ENCODE measurements around the gene PHF12. TPM values are rescaled to one million over a fixed set of nuclear protein-coding genes. Genes with fewer than 3 reads are reported as not detected.
A peak's percentile ranks its signal among the peaks of the same experiment; 100 is the strongest.
"Not testable (repeated sequence)": the region's sequence is repeated elsewhere in the genome, so short reads cannot be mapped to it uniquely, and the experiment has no call there.

PHF12 gene
- total RNA-seq, 1 experiment from 2014 or later, result 48.5 TPM

GRCh38 chr17:28912938-28913333, 38.4 kb downstream of the PHF12 start:
- Histone ChIP-seq H3K36me3 (peaks cover 97% of the 10 kb centered on the region), H3K27ac (no peak overlapping the region), H3K27me3 (no peaks in the 10 kb centered on the region), H3K4me1 (peaks cover 16% of the 10 kb centered on the region), H3K4me3 (no peak overlapping the region), H3K9me3 (replicated peaks) (no peaks in the 10 kb centered on the region)
- no peak for DNase-seq

DNA sequence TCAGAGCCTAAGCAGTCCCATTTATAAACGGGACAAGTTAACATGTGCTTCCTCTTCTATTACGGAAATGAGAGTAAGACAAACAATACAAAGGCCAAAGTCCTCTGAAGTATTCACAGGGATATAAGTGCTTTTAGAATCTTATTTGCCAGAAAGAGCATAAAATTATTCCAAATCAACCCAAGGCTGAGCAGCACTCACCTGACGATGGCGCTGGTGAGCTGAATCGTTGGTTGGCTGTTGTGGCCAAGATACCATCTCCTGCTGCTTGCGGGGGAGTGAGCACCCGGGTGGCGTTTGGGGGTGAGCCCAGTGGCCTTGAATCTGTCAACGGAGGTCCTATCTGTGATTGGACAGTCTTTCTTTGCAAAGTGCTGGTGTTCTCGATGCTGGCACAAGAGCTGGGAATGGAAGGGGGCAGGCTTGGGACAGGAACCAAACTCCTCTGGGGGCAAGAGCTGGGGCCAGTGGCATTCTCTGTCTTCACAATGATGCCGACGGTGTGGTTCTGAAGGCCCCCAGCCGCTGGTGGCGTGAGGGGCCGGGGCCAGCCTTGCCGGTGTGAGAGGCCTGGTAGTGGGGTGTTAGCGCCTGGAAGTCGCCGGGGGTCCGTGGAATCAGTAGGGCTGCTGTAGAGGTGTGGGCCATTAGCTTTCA, 38.9 kb downstream of the PHF12 start:
- peaks cover 97% of the 10 kb centered on the region for H3K36me3 ChIP-seq
- H3K27ac ChIP-seq, result no peak overlapping the region
- H3K9me3 ChIP-seq (replicated peaks), result no peaks in the 10 kb centered on the region
- no peak for DNase-seq
- H3K4me1 ChIP-seq, result peaks cover 21% of the 10 kb centered on the region
- no peak overlapping the region for H3K4me3 ChIP-seq
- H3K27me3 ChIP-seq, result no peaks in the 10 kb centered on the region

GRCh38 chr17:28911411-28912045, 39.8 kb downstream of the PHF12 start:
- no peak overlapping the region for H3K27ac ChIP-seq
- peaks cover 21% of the 10 kb centered on the region for H3K4me1 ChIP-seq
- peaks cover 97% of the 10 kb centered on the region for H3K36me3 ChIP-seq
- DNase-seq, result no peak
- H3K4me3 ChIP-seq, result no peak overlapping the region
- no peaks in the 10 kb centered on the region for H3K9me3 ChIP-seq (replicated peaks)
- H3K27me3 ChIP-seq, result no peaks in the 10 kb centered on the region

DNA sequence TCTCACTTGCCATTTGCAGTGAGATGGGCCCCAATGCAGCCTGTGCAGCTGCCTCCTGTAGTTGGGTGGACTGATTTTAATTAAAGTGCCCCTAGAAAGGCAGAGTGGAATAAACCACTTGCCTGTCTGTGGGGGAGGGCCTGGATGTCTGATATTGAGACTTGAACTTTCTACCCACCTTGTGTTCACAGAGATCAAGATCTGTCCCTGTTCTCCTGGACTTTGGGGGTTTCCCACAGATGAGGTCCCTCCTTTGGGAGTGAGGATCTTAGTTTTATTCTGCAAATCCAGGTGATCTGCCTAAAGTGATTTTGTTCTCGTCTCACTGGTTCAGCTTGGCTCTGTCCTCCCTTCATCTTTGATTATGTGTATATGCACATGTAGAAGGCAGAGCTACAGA, 40.8 kb downstream of the PHF12 start:
- Histone ChIP-seq H3K36me3 (peaks cover 91% of the 10 kb centered on the region), H3K27me3 (no peaks in the 10 kb centered on the region), H3K4me3 (no peak overlapping the region), H3K9me3 (replicated peaks) (no peaks in the 10 kb centered on the region), H3K4me1 (peaks cover 21% of the 10 kb centered on the region), H3K27ac (no peak overlapping the region)
- no peak for DNase-seq

- peaks cover 79% of the 10 kb centered on the region for H3K36me3 ChIP-seq
- no peak overlapping the region for H3K4me3 ChIP-seq
- peak overlapping the region; percentile 46 for H3K27ac ChIP-seq
- DNase-seq, result peak in 1 of 2 experiments; percentile 48
- no peaks in the 10 kb centered on the region for H3K27me3 ChIP-seq
- no peaks in the 10 kb centered on the region for H3K9me3 ChIP-seq (replicated peaks)
- peaks cover 21% of the 10 kb centered on the region for H3K4me1 ChIP-seq
Measured at GRCh38 chr17:28908640-28909167, 42.6 kb downstream of the PHF12 start.

DNA sequence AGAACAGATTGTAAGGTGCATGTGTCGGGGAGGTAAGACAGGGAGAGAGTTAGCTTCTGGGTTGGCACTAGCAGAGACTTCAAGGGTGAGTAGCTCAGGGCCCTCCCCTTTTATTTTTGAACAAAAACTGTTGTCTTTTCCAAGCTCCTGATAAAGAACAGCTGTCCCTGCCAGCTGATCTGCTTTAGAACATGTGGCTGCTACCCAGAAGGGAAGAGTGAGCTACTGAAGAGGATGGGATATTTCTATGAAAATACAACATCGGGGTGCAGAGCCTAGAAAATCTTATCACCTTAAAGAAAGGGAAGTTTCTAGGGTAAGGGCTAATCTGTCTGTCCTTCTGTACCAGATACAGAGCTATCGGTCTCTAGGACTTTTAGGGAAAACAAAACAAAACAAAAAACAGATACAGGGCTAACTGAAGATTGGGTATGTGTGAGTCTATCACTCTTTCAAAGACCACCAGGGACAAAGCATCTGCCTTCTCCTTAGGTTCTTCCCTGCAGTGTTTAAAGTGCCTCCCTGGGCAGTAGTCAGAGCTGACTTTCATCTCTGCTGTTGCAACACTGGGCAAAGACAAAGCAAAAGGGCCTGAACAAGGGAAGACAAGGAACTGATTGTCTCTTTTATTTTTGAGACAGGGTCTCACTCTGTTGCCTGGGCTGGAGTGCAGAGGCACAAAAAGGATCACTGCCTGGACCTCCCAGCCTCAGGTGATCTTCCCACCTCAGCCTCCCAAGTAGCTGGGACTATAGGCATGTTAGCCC, 43.4 kb downstream of the PHF12 start:
- H3K4me1 ChIP-seq, result peaks cover 21% of the 10 kb centered on the region
- peaks cover 71% of the 10 kb centered on the region for H3K36me3 ChIP-seq
- peak overlapping the region; percentile 46 for H3K27ac ChIP-seq
- H3K27me3 ChIP-seq, result no peaks in the 10 kb centered on the region
- H3K4me3 ChIP-seq, result no peak overlapping the region
- H3K9me3 ChIP-seq (replicated peaks), result no peaks in the 10 kb centered on the region
- DNase-seq, result peak; percentile 40 to 55

DNA sequence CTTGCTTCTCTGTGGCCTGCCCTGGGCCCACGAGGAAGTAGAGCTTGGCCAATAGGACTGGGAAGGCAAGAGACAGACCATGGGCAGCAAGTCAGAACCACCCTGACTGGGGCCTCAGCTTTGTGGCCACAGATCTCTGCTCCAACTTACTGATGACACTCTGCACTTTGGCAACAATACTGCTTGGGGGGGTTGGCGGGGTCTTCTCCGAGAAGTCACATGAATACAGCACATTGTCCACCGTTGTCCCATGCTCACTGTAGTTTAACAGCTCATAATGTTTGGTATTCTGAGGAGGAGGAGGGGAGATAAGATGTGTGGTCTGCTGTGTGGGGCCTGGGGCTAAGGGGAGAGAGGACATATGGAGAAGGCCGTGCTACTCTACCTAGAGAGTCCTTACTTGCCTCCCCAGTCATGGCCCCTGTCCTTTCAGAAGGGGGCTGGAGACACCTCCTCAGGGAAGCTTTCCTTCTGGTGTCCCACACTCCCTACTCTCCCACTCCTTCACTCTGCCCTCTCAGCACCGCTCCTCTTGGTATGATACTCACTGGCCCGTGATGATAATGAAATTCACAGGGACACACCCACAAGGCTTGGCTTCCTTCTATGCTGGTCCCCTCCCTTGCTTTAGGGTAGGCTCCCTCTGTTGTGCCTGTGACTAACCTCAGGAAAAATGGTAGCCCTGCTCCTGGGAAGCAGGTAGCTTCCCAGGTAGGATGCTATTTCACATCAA, 44.4 kb downstream of the PHF12 start:
- Histone ChIP-seq H3K27ac (no peak overlapping the region), H3K4me3 (no peak overlapping the region), H3K27me3 (no peaks in the 10 kb centered on the region), H3K4me1 (peaks cover 21% of the 10 kb centered on the region), H3K9me3 (replicated peaks) (no peaks in the 10 kb centered on the region), H3K36me3 (peaks cover 61% of the 10 kb centered on the region)
- DNase-seq, result no peak

DNA sequence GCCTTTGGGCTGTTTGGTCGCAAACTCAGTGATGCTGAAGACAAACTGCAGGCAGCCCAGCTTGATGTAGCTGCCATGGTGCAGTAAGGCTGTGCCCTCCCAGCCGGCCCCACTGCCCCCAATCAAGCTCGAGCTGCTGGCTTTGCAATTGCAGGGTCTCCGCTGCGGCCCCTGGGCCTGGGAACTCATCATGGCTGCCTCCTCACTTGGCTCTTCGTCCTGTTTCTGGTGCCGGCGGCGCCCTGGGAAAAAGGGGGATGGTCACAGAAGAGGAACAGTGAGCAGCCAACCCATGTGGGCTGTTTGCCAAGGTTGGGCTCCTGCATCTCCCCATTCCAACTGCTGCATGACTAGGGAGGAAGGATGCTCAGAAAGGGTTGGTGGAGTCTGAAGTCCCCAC, 45.0 kb downstream of the PHF12 start:
- Histone ChIP-seq H3K27ac (no peak overlapping the region), H3K27me3 (no peaks in the 10 kb centered on the region), H3K9me3 (replicated peaks) (no peaks in the 10 kb centered on the region), H3K4me1 (peaks cover 21% of the 10 kb centered on the region), H3K36me3 (peaks cover 55% of the 10 kb centered on the region), H3K4me3 (no peak overlapping the region)
- DNase-seq, result no peak

DNA sequence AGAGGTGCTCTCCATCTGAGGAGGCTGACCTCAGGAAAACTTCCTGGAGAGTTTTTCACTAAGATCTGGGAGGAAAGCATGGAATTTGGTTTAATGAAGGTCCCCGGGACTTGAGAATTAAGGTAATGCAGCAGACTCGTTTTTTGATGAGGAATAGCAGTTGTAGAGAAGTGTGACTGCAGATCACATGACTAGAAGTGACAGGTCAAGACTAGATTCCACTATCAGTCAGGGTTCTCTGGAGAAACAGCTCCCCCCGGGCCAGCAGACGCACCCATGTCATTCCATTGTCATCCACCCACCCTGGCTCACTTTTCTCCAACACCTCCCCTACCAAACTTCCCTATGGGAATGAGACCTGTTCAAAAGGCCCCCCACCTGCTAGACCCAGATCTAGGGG, 46.5 kb downstream of the PHF12 start:
- Histone ChIP-seq H3K36me3 (peaks cover 40% of the 10 kb centered on the region), H3K9me3 (replicated peaks) (no peaks in the 10 kb centered on the region), H3K4me3 (no peak overlapping the region), H3K27me3 (no peaks in the 10 kb centered on the region), H3K4me1 (peaks cover 21% of the 10 kb centered on the region), H3K27ac (no peak overlapping the region)
- no peak for DNase-seq

DNA sequence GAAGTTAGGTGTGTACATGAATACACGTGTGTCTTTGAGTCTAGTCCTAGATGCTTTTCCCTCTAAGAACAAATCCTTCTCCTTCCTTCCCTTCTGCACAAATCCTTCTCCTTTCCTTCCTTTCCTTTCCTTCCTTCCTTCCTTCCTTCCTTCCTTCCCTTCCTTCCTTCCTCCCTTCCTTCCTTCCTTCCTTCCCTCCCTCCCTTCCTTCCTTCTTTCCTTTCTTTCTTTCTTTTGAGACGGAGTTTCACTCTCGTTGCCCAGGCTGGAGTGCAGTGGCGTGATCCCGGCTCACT, 47.8 kb downstream of the PHF12 start:
- Histone ChIP-seq H3K36me3 (peaks cover 27% of the 10 kb centered on the region), H3K4me1 (peaks cover 11% of the 10 kb centered on the region)
- not testable (repeated sequence) for H3K27ac ChIP-seq; H3K9me3 ChIP-seq (replicated peaks); H3K27me3 ChIP-seq; DNase-seq; H3K4me3 ChIP-seq

DNA sequence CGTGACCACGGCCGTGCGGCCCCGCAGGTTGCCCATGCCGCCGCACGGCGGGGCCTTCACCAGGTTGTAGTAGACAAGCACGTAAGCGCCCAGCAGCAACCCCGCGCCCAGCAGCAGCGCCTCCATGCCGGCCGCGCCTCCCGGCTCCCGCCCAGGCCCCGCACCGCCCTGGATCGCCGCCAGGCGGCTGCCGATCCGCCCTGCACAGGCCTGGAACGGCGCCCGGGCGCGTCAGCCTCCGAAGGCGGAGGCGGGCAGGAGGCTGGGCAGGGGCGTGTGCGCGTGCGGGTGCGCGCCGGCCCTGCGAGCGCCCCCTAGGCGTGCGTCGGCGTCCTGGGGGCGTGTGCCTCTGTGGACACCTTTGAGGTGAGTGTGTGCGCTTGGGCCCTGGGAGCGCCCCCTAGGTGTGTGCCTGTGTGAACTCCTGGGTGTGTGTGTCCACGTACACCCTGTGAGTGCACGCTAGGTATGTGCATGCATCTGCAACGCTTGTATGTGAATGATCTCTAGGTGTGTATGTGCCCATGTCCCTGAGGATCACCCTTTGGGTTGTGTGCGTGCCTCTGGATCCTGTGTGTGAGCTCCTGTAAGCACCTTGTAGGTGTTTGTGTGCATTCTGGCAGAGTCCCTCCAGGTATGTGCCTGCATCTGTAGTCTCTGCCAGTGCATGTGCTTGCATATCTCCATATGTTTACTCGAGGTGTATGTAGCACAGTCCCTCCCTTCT, 48.3 kb downstream of the PHF12 start, which contains the start of gene DHRS13:
Gene DHRS13 (minus strand): TSS at position 261 of the 727 bp plus-strand sequence. CDS start 135 bp downstream, at position 126.
- peak; percentile 94 to 96 for DNase-seq
- Histone ChIP-seq H3K27ac (peak within 1 kb of the TSS; percentile 15; the same call in 1 of the 2 replicates), H3K36me3 (peaks cover 22% of the 10 kb centered on the region), H3K4me1 (peaks cover 10% of the 10 kb centered on the region), H3K27me3 (no peaks in the 10 kb centered on the region), H3K4me3 (peak within 1 kb of the TSS; percentile 66), H3K9me3 (replicated peaks) (no peaks in the 10 kb centered on the region)

GRCh38 chr17:28901866-28902818, 49.2 kb downstream of the PHF12 start:
- H3K27me3 ChIP-seq, result no peaks in the 10 kb centered on the region
- peaks cover 13% of the 10 kb centered on the region for H3K36me3 ChIP-seq
- H3K4me3 ChIP-seq, result peak overlapping the region; percentile 66
- no peaks in the 10 kb centered on the region for H3K9me3 ChIP-seq (replicated peaks)
- H3K27ac ChIP-seq, result peak overlapping the region; percentile 15; the same call in 1 of the 2 replicates
- peak; percentile 65 to 73 for DNase-seq
- peaks cover 7% of the 10 kb centered on the region; the same call in 1 of the 2 replicates for H3K4me1 ChIP-seq
